Measurements from ENCODE around the gene CDHR4.

Gene CDHR4, protein sequence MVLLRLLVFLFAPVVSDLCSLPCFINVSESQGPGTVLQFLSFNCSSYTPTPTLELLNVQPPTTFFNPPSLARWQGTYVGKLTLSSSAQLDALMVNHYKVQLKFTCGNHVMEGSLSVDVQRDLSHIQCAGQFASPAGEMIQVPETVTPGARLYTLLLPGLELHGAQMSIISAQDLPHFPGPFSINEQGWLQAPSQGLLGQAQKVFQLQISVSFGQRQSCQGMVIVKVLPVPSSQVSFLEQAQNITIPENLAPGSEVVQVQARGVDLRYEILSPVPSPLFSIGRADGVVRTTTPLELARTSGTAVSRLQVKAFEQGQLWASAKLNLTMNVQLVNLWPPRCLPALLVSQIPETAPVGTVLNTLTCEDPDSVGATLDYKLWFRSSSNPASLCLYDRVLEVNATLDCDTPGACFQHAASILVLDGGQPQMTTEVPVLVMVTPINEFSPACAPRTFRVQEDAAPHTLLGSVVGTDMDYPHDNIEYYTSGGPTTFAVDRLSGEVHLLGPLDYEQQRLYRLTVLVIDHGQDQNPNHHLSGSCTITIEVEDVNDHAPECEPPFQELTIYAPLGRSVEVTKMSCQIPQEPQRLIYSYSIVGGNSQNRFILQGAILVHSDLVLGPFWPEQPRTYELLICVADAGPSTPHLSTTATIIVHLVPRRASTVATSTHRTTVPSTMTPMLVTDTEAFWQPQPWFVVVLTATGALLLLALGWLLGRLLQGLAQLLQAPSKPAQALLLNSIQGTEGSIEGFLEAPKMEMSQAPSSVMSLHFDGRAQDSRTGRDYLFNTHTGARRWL

DNA sequence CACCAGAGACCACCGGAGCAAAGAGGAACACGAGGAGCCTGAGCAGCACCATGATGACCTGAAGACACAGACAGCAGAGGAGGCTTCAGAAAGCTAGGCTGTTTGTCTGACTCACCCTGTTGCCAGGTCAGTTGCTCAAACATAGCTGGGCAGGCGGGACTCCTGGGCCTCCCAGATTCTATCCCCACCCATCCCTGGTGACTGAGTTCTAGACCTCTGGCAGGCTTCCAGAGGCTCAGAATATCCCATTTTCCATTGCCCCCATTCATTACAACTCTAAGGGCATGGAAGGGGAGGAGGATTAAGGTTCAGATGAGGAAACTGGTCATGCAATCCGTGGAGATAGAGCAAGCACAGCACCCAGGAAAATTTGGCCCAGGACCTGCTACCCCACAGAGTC, at the start of gene CDHR4:
Gene CDHR4, minus strand, starts transcription at position 113 of the 400 bp plus-strand sequence. Its CDS starts 61 bp downstream, at position 52.
- Histone ChIP-seq H3K4me1 (peaks cover 13 to 25% (median 16%) of the 10 kb centered on the region in 4 donors), H3K27me3 (no peaks in the 10 kb centered on the region), H3K36me3 (no peaks in the 10 kb centered on the region), H3K9me3 (no peaks in the 10 kb centered on the region), H3K27ac (peak within 1 kb of the TSS; percentile 34 to 36), H3K4me3 (no peak within 1 kb of the TSS)
- intact Hi-C loops (cut with DNase I; ENCODE audit: low total_unique reads), result no loop called here
- peak; percentile 79 to 86 for DNase-seq
- no peak for TF ChIP-seq CTCF (IDR thresholded peaks at IDR 0.05)

GRCh38 chr3:49845694-49846093, 46.0 kb upstream of the CDHR4 start:
- DNase-seq, result no peak
- Histone ChIP-seq H3K9me3 (no peaks in the 10 kb centered on the region), H3K4me1 (no peaks in the 10 kb centered on the region), H3K36me3 (no peaks in the 10 kb centered on the region), H3K27ac (no peak overlapping the region), H3K27me3 (no peaks in the 10 kb centered on the region), H3K4me3 (no peak overlapping the region)
- intact Hi-C loops (cut with DNase I; ENCODE audit: low total_unique reads), result loop anchor here (10.0 kb wide), 1 partner anchor 59 kb away; the partner anchor contains the start of gene MST1R
- TF ChIP-seq CTCF (IDR thresholded peaks at IDR 0.05), result no peak

DNA sequence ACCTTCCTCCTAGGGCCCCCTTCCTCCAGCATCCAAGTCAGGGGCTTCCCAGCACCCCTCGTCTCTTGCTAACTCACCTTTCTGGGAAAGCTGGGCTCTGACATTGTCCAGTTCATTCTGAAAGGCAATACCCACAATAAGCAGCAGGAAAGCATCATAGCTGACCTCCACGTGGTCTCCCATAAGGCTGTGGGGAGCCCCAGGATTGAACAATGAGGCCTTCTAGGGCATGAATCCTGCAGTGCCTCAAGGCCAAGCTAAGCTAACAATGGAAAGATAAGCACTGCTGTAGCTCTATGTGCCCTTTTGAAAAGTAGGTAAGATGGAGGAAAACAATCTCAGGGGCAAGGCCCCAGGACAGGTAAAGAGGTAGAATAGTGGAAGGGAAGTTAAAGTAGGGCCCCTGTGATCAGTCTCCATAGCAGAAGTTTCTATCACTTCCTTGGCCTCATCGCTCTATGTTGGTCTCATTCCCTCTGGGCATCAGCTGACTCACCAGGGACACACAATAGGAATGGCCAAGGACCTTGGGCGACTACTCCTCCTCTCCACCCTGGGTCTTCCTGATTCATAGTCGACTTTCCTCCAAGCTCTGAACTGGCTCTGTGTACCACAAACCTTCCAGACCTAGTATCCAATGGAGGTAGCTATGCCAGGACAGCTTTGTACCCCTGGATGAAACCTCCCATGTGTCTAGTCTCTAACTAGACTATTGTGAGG, 45.0 kb upstream of the CDHR4 start:
- no peaks in the 10 kb centered on the region for H3K9me3 ChIP-seq
- intact Hi-C loops (cut with DNase I; ENCODE audit: low total_unique reads), result loop anchor here (10.0 kb wide), 1 partner anchor 60 kb away; the partner anchor contains the start of gene MST1R
- H3K36me3 ChIP-seq, result no peaks in the 10 kb centered on the region
- DNase-seq, result no peak
- no peaks in the 10 kb centered on the region for H3K27me3 ChIP-seq
- H3K4me3 ChIP-seq, result no peak overlapping the region
- H3K4me1 ChIP-seq, result peaks cover 0 to under 1% (median 0%) of the 10 kb centered on the region in 4 donors
- no peak overlapping the region for H3K27ac ChIP-seq
- no peak for TF ChIP-seq CTCF (IDR thresholded peaks at IDR 0.05)

- H3K27ac ChIP-seq, result no peak overlapping the region
- intact Hi-C loops (cut with DNase I; ENCODE audit: low total_unique reads), result loop anchor here (10.0 kb wide), 1 partner anchor 62 kb away; the partner anchor contains the start of gene MST1R
- TF ChIP-seq CTCF (IDR thresholded peaks at IDR 0.05), result no peak
Measured at GRCh38 chr3:49842843-49843517, 43.3 kb upstream of the CDHR4 start.

GRCh38 chr3:49841806-49842205, 42.1 kb upstream of the CDHR4 start:
- Histone ChIP-seq H3K36me3 (no peaks in the 10 kb centered on the region), H3K27me3 (no peaks in the 10 kb centered on the region), H3K4me3 (no peak overlapping the region), H3K9me3 (no peaks in the 10 kb centered on the region), H3K27ac (no peak overlapping the region), H3K4me1 (peaks cover 0 to 7% (median 1%) of the 10 kb centered on the region in 4 donors)
- intact Hi-C loops (cut with DNase I; ENCODE audit: low total_unique reads), result loop anchor here (10.0 kb wide), 1 partner anchor 63 kb away; the partner anchor contains the start of gene MST1R
- DNase-seq, result no peak
- no peak for TF ChIP-seq CTCF (IDR thresholded peaks at IDR 0.05)

More at GRCh38 chr3:49842843-49843517, 43.3 kb upstream of the CDHR4 start:
- H3K9me3 ChIP-seq, result no peaks in the 10 kb centered on the region
- H3K4me3 ChIP-seq, result no peak overlapping the region
- no peaks in the 10 kb centered on the region for H3K27me3 ChIP-seq
- DNase-seq, result no peak
- H3K36me3 ChIP-seq, result no peaks in the 10 kb centered on the region
- peaks cover 0 to 7% (median 1%) of the 10 kb centered on the region in 4 donors for H3K4me1 ChIP-seq

Data from tibial artery (tissue), 4 donors.